GM23338 (cell line): ENCODE data around the gene APOBEC4. TPM values are rescaled to one million over a fixed set of nuclear protein-coding genes. Genes with fewer than 3 reads are reported as not detected.

Source experiments
- ATAC-seq: fragments of 200-7000 bp; cut with Tn5 transposase; 3 replicates; pipeline ENCODE4 v1.9.1; 2020
- DNase-seq: peaks from one replicate; pipeline ENCODE4 v3.0.0-alpha.2; 2015; ENCODE audit warnings: low spot score
- H2AFZ ChIP-seq: fragments of 200-600 bp; sonication (generic); 2 replicates; pipeline ENCODE4 v1.8.0; 2016; ENCODE audit warnings: antibody characterized with exemption, mild to moderate bottlenecking, moderate library complexity
- H3F3A ChIP-seq: fragments of 200-600 bp; sonication (generic); replicated peaks from 2 replicates; pipeline ENCODE4 v1.8.0; 2017; ENCODE audit warnings: antibody characterized with exemption, mixed run types, low read depth
- H3K27ac ChIP-seq: fragments of 200-600 bp; sonication (generic); 2 replicates; pipeline ENCODE4 v1.6.1; 2016; ENCODE audit warnings: low read depth
- H3K27me3 ChIP-seq: fragments of 200-600 bp; sonication (generic); 2 replicates; pipeline ENCODE4 v1.8.0; 2016; ENCODE audit warnings: mild to moderate bottlenecking, mixed run types, moderate library complexity; ENCODE audit not compliant: insufficient read depth
- H3K36me3 ChIP-seq: fragments of 200-600 bp; sonication (generic); 2 replicates; pipeline ENCODE4 v1.8.0; 2016; ENCODE audit warnings: mild to moderate bottlenecking; ENCODE audit not compliant: insufficient read depth
- H3K4me1 ChIP-seq: fragments of 200-600 bp; sonication (generic); 2 replicates; pipeline ENCODE4 v1.8.0; 2016; ENCODE audit warnings: mild to moderate bottlenecking, moderate library complexity; ENCODE audit not compliant: insufficient read depth
- H3K4me2 ChIP-seq: fragments of 200-600 bp; sonication (generic); 2 replicates; pipeline ENCODE4 v1.7.1; 2017; ENCODE audit warnings: mixed run types
- H3K4me3 ChIP-seq: fragments of 200-600 bp; sonication (generic); 2 replicates; pipeline ENCODE4 v1.6.1; 2016; ENCODE audit warnings: mixed run types
- H3K79me2 ChIP-seq: fragments of 200-600 bp; sonication (generic); replicated peaks from 2 replicates; pipeline ENCODE4 v1.8.0; 2017; ENCODE audit warnings: mild to moderate bottlenecking; ENCODE audit not compliant: insufficient read depth
- H3K9me2 ChIP-seq: fragments of 200-600 bp; sonication (generic); 2 replicates; pipeline ENCODE4 v1.8.0; 2017; ENCODE audit not compliant: insufficient read depth
- H4K20me1 ChIP-seq: fragments of 200-600 bp; sonication (generic); replicated peaks from 2 replicates; pipeline ENCODE4 v1.8.0; 2017; ENCODE audit warnings: mild to moderate bottlenecking; ENCODE audit not compliant: insufficient read depth
- H3K27ac Mint-ChIP-seq: 2 replicates; pipeline ENCODE4 v1.8.0; 2020; ENCODE audit warnings: inconsistent platforms, mild to moderate bottlenecking, moderate library complexity, mixed read lengths
- H3K27me3 Mint-ChIP-seq: 3 replicates; pipeline ENCODE4 v1.8.0; 2022; ENCODE audit warnings: low read depth, mild to moderate bottlenecking, moderate library complexity, mixed read lengths, inconsistent platforms; ENCODE audit not compliant: insufficient read depth, poor library complexity
- H3K36me3 Mint-ChIP-seq: 3 replicates; pipeline ENCODE4 v1.8.0; 2021; ENCODE audit warnings: low read depth, mild to moderate bottlenecking, inconsistent platforms, moderate library complexity, mixed read lengths
- H3K4me1 Mint-ChIP-seq: 3 replicates; pipeline ENCODE4 v1.8.0; 2020; ENCODE audit warnings: mild to moderate bottlenecking, inconsistent platforms, mixed read lengths
- H3K4me3 Mint-ChIP-seq: 3 replicates; pipeline ENCODE4 v1.8.0; 2021; ENCODE audit warnings: moderate library complexity, mild to moderate bottlenecking, inconsistent platforms, mixed read lengths
- H3K9me3 Mint-ChIP-seq: 3 replicates; pipeline ENCODE4 v1.8.0; 2020; ENCODE audit warnings: moderate library complexity, mild to moderate bottlenecking, inconsistent platforms, mixed read lengths
- CREB1 ChIP-seq: fragments of 250-450 bp; sonication (Bioruptor Pico); IDR thresholded peaks from 2 replicates; pipeline ENCODE4 v1.5.0; 2020; ENCODE audit warnings: low read depth, mild to moderate bottlenecking, moderate library complexity
- CTCF ChIP-seq, 2 experiments: fragments of 200-600 bp in 1 of 2; sonication (generic) in 1 of 2; conservative IDR thresholded peaks; 2 replicates each; pipeline versions ENCODE4 v1.5.1 to v1.6.1; 2016 to 2017; ENCODE audit warnings: antibody characterized with exemption in 2 of 2, low read depth in 2 of 2, mild to moderate bottlenecking in 2 of 2, moderate library complexity in 1 of 2
- EZH2 ChIP-seq: fragments of 200-600 bp; sonication (generic); IDR thresholded peaks from one replicate; pipeline ENCODE4 v1.8.0; 2017; ENCODE audit warnings: antibody characterized with exemption, mild to moderate bottlenecking, low read depth; ENCODE audit not compliant: unreplicated experiment
- EZH2phosphoT487 ChIP-seq: fragments of 200-600 bp; sonication (generic); IDR thresholded peaks from one replicate; pipeline ENCODE4 v1.8.1; 2018; ENCODE audit warnings: antibody characterized with exemption; ENCODE audit not compliant: unreplicated experiment
- JUNB ChIP-seq: IDR thresholded peaks from one replicate; pipeline ENCODE4 v1.6.1; 2016; ENCODE audit warnings: antibody characterized with exemption; ENCODE audit not compliant: unreplicated experiment
- NANOG ChIP-seq: IDR thresholded peaks from 2 replicates; pipeline ENCODE4 v1.6.1; 2016; ENCODE audit warnings: antibody characterized with exemption, borderline replicate concordance
- POLR2AphosphoS5 ChIP-seq: IDR thresholded peaks from 2 replicates; pipeline ENCODE4 v1.6.1; 2016; ENCODE audit warnings: antibody characterized with exemption, low read depth
- REST ChIP-seq: IDR thresholded peaks from one replicate; pipeline ENCODE4 v1.6.1; 2018; ENCODE audit warnings: antibody characterized with exemption; ENCODE audit not compliant: unreplicated experiment
- STAT1 ChIP-seq: IDR thresholded peaks from one replicate; pipeline ENCODE4 v1.6.1; 2016; ENCODE audit warnings: antibody characterized with exemption; ENCODE audit not compliant: unreplicated experiment
- ZNF114 ChIP-seq: fragments of 250-450 bp; sonication (Bioruptor Pico); IDR thresholded peaks from 2 replicates; pipeline ENCODE4 v1.5.0; 2020; ENCODE audit warnings: mild to moderate bottlenecking, moderate library complexity
- ZNF331 ChIP-seq: fragments of 250-450 bp; sonication (Bioruptor Pico); IDR thresholded peaks from 2 replicates; pipeline ENCODE4 v1.5.0; 2020; ENCODE audit warnings: low read depth, mild to moderate bottlenecking, moderate library complexity
- ZNF462 ChIP-seq: fragments of 250-450 bp; sonication (Bioruptor Pico); IDR thresholded peaks from 2 replicates; pipeline ENCODE4 v1.5.0; 2020; ENCODE audit warnings: mild to moderate bottlenecking, moderate library complexity
- polyA plus RNA-seq: library from polyadenylated mRNA; unstranded; fragments of >200 nt; fragmentation: Nextera tagmentation; extraction: Ambion mirVana; gene quantifications from 2 replicates; pipeline ENCODE4 v1.2.1, GENCODE V29; 2016
- total RNA-seq: library from RNA; depleted of rRNA; stranded (reverse); fragments of >200 nt; shearing (Covaris generic); gene quantifications from 2 replicates; pipeline ENCODE4 v1.2.3, GENCODE V29; 2014
- TF ChIP-seq, protein P1 (sequence below): IDR thresholded peaks from 2 replicates; pipeline ENCODE4 v1.6.1; 2016; ENCODE audit warnings: antibody characterized with exemption

The APOBEC4 gene
- total and polyA plus RNA-seq, 2 experiments from 2014 or later, result 0.10 TPM; not detected in 1

- H3K27ac Mint-ChIP-seq, result no peak overlapping the region
- Histone ChIP-seq H3K27ac (no peak overlapping the region), H4K20me1 (no peaks in the 10 kb centered on the region), H3K36me3 (no peaks in the 10 kb centered on the region), H3K4me1 (no peaks in the 10 kb centered on the region), H3K79me2 (no peaks in the 10 kb centered on the region), H3F3A (no peaks in the 10 kb centered on the region), H2AFZ (no peak overlapping the region), H3K27me3 (no peaks in the 10 kb centered on the region), H3K9me2 (no peaks in the 10 kb centered on the region), H3K4me3 (no peak overlapping the region), H3K4me2 (no peak overlapping the region)
- ATAC-seq (no peak), DNase-seq (no peak)
- H3K4me1 Mint-ChIP-seq, result peaks cover 4% of the 10 kb centered on the region
- no peak overlapping the region for H3K4me3 Mint-ChIP-seq
- TF ChIP-seq CREB1 (CRISPR knock-in tag) (no peak), JUNB (no peak), EZH2phosphoT487 (no peak), STAT1 (no peak), POLR2AphosphoS5 (no peak), ZNF462 (CRISPR knock-in tag) (no peak), NANOG (no peak), REST (no peak), CTCF (conservative IDR thresholded peaks at IDR 0.05; ENCODE audit: low read depth in 2 of 2) (no peak), ZNF114 (CRISPR knock-in tag) (no peak), ZNF331 (CRISPR knock-in tag) (no peak), EZH2 (no peak)
- TF ChIP-seq, protein P1, sequence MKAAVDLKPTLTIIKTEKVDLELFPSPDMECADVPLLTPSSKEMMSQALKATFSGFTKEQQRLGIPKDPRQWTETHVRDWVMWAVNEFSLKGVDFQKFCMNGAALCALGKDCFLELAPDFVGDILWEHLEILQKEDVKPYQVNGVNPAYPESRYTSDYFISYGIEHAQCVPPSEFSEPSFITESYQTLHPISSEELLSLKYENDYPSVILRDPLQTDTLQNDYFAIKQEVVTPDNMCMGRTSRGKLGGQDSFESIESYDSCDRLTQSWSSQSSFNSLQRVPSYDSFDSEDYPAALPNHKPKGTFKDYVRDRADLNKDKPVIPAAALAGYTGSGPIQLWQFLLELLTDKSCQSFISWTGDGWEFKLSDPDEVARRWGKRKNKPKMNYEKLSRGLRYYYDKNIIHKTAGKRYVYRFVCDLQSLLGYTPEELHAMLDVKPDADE, result no peak
- peaks cover 3% of the 10 kb centered on the region; the same call in 1 of the 3 replicates for H3K36me3 Mint-ChIP-seq
- peaks cover 7% of the 10 kb centered on the region for H3K27me3 Mint-ChIP-seq
- peaks cover 8% of the 10 kb centered on the region; the same call in 2 of the 3 replicates for H3K9me3 Mint-ChIP-seq
These were observed 40.7 kb downstream of the APOBEC4 start for GRCh38 chr1:183612407-183612806.
